Esophagus squamous epithelium (tissue), 5 donors: ENCODE measurements around the gene FHL5. TPM values are rescaled to one million over a fixed set of nuclear protein-coding genes. Genes with fewer than 3 reads are reported as not detected.

Source experiments
- DNase-seq: peaks from one replicate; lab custom pipeline; 2025; lab: John Stamatoyannopoulos, UW
- H3K27ac ChIP-seq, 4 donors: fragments of 200-600 bp; sonication (generic); one replicate each; pipeline ENCODE4 v1.5.1; 2016 to 2019; ENCODE audit warnings: mild to moderate bottlenecking in 1 of 4
- H3K27me3 ChIP-seq, 4 donors: fragments of 200-600 bp; sonication (generic); 1 replicate in 3 of 4; 2 replicates in 1 of 4; pipeline versions ENCODE4 v1.5.1 to v1.6.0; 2017 to 2021; ENCODE audit warnings: antibody characterized with exemption in 1 of 4
- H3K36me3 ChIP-seq, 3 donors: fragments of 200-600 bp; sonication (generic); one replicate each; pipeline ENCODE4 v1.5.1; 2016 to 2019
- H3K4me1 ChIP-seq, 3 donors: fragments of 200-600 bp; sonication (generic); one replicate each; pipeline ENCODE4 v1.5.1; 2017 to 2019
- H3K4me3 ChIP-seq, 4 donors: fragments of 200-600 bp; sonication (generic); 1 replicate in 3 of 4; 2 replicates in 1 of 4; pipeline ENCODE4 v1.5.1; 2016 to 2019; ENCODE audit warnings: mild to moderate bottlenecking in 2 of 4, moderate library complexity in 1 of 4
- H3K9me3 ChIP-seq, 3 donors: fragments of 200-600 bp; sonication (generic); one replicate each; pipeline ENCODE4 v1.5.1; 2016 to 2019
- POLR2A ChIP-seq, 4 donors: fragments of 450-650 bp; IDR thresholded peaks; one replicate each; pipeline ENCODE4 v1.6.1; 2017; ENCODE audit warnings: antibody characterized with exemption in 4 of 4, mild to moderate bottlenecking in 4 of 4, moderate library complexity in 3 of 4
- WGBS, 2 donors: methylation state at CpG; one replicate each; pipeline ENCODE4 v1.1.5; 2018; 5-methylcytosine and 5-hydroxymethylcytosine counted together
- intact Hi-C: fragments of 100-400 bp; cut with DNase I; formaldehyde crosslinking; loops from one replicate; pipeline ENCODE4 v1.15.0; 2022
- total RNA-seq, 4 donors: library from RNA; depleted of rRNA; stranded (reverse); fragments of >200 nt; gene quantifications; one replicate each; pipeline ENCODE4 v1.1.0, GENCODE V29; 2016
- TF ChIP-seq, protein P1 (sequence below), 6 experiments: fragments of 450-650 bp in 4 of 6; fragments of 200-600 bp in 2 of 6; sonication (generic) in 2 of 6; IDR thresholded peaks; one replicate each; pipeline ENCODE4 v1.5.1; 2016 to 2019; ENCODE audit warnings: antibody characterized with exemption in 6 of 6, mild to moderate bottlenecking in 4 of 6, moderate library complexity in 4 of 6
- donor health status: DM: yes; HTN: yes; CAD: no.

Gene FHL5
- total RNA-seq, 4 donors from 2014 or later = 0.83 to 15.2 (median 7.3) TPM

DNA sequence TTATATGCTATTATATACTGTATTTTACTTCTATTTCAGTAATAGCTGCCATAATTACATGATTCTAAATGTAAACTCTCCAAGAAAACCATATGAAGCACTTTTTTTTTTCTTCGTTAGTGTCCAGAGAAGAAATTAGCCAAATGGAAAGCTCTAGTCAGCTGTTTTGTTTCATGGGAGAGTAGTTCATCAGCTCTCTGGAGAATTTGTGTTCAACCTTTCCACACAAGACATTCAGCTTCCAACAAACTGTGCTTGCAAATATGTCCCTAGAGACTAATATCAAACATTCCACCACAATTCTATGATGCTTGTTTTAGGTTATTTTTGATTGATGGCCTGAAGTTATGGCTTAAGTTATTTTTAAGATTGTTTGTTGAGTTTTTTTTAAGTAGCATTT is 19.5 kb downstream of the FHL5 start:
- peak overlapping the region in 1 of 4 donors; percentile 27 for H3K27ac ChIP-seq
- H3K36me3 ChIP-seq = no peaks in the 10 kb centered on the region
- intact Hi-C loops = no loop called here
- 67 to 79% methylated on average over 1 of the region's 1 CpG for WGBS, 2 donors
- H3K27me3 ChIP-seq = no peaks in the 10 kb centered on the region
- TF ChIP-seq, protein P1, sequence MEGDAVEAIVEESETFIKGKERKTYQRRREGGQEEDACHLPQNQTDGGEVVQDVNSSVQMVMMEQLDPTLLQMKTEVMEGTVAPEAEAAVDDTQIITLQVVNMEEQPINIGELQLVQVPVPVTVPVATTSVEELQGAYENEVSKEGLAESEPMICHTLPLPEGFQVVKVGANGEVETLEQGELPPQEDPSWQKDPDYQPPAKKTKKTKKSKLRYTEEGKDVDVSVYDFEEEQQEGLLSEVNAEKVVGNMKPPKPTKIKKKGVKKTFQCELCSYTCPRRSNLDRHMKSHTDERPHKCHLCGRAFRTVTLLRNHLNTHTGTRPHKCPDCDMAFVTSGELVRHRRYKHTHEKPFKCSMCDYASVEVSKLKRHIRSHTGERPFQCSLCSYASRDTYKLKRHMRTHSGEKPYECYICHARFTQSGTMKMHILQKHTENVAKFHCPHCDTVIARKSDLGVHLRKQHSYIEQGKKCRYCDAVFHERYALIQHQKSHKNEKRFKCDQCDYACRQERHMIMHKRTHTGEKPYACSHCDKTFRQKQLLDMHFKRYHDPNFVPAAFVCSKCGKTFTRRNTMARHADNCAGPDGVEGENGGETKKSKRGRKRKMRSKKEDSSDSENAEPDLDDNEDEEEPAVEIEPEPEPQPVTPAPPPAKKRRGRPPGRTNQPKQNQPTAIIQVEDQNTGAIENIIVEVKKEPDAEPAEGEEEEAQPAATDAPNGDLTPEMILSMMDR (IDR thresholded peaks at IDR 0.05) = no peak
- TF ChIP-seq POLR2A (IDR thresholded peaks at IDR 0.05) = no peak
- H3K9me3 ChIP-seq = no peaks in the 10 kb centered on the region
- no peak for DNase-seq
- H3K4me1 ChIP-seq = no peaks in the 10 kb centered on the region
- no peak overlapping the region for H3K4me3 ChIP-seq

- H3K27ac ChIP-seq = no peak overlapping the region
- no peak overlapping the region for H3K4me3 ChIP-seq
- no peaks in the 10 kb centered on the region for H3K9me3 ChIP-seq
- WGBS, 2 donors = 66 to 69% methylated on average over 2 of the region's 2 CpGs
- H3K27me3 ChIP-seq = no peaks in the 10 kb centered on the region
- no peaks in the 10 kb centered on the region for H3K36me3 ChIP-seq
- DNase-seq = no peak
- intact Hi-C loops = no loop called here
- H3K4me1 ChIP-seq = no peaks in the 10 kb centered on the region
- no peak for TF ChIP-seq POLR2A (IDR thresholded peaks at IDR 0.05)
- TF ChIP-seq, protein P1 (IDR thresholded peaks at IDR 0.05) = no peak
Observed at GRCh38 chr6:96604420-96604819, 41.5 kb downstream of the FHL5 start.

DNA sequence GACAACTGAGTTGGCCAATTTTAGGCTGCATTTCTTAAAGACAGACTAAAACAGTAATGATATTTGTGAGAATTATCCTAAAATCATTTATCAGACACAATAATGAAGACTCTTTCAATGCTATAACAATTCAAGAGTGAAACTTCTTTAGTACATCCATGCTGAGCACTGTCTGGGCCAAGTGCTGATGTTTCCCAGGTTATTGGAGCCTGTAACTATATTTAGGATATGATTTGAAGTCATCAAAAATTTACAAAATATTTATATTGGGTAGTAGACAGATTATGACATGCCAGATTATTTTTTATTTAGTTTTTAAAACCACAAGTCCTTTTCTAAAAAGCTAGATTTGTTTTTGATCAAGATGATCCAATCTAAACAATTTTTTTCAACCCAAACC is 45.1 kb downstream of the FHL5 start:
- Histone ChIP-seq H3K36me3 (no peaks in the 10 kb centered on the region), H3K27ac (no peak overlapping the region), H3K9me3 (no peaks in the 10 kb centered on the region), H3K4me1 (no peaks in the 10 kb centered on the region), H3K4me3 (no peak overlapping the region), H3K27me3 (no peaks in the 10 kb centered on the region)
- intact Hi-C loops = no loop called here
- DNase-seq = no peak
- TF ChIP-seq, protein P1 (IDR thresholded peaks at IDR 0.05) = no peak
- no peak for TF ChIP-seq POLR2A (IDR thresholded peaks at IDR 0.05)

DNA sequence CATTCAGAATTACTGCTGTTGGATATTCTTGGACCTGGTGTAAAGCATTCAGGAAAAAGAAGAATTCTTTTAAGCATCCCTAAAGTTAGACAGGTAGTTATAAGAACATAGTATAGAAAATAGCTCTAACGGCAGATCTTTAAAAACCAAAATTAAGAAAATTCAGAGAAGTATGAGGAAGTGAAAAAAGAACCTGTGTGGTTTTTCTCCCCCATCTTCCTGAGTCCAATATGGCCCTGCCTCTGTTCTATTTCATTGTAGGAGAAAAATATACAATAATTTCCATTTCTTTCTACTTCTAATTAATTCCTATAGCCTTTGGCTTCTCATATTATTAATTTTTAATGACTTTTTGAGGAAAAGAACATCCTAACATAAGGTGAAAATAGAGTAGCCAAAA is 47.1 kb downstream of the FHL5 start:
- WGBS, 2 donors = 85 to 100% methylated on average over 1 of the region's 1 CpG
- no peak for TF ChIP-seq POLR2A (IDR thresholded peaks at IDR 0.05)
- TF ChIP-seq, protein P1 (IDR thresholded peaks at IDR 0.05) = no peak
- H3K36me3 ChIP-seq = no peaks in the 10 kb centered on the region

GRCh38 chr6:96611342-96611991 is 48.5 kb downstream of the FHL5 start:
- no peak for DNase-seq
- WGBS, 2 donors = 29 to 63% methylated on average over 1 of the region's 1 CpG
- Histone ChIP-seq H3K9me3 (no peaks in the 10 kb centered on the region), H3K27ac (no peak overlapping the region), H3K4me3 (no peak overlapping the region), H3K4me1 (no peaks in the 10 kb centered on the region), H3K36me3 (no peaks in the 10 kb centered on the region), H3K27me3 (peaks cover 0 to 4% (median 0%) of the 10 kb centered on the region in 4 donors)
- intact Hi-C loops = no loop called here
- TF ChIP-seq, protein P1 (IDR thresholded peaks at IDR 0.05) = no peak
- no peak for TF ChIP-seq POLR2A (IDR thresholded peaks at IDR 0.05)

More for the DNA sequence above, 47.1 kb downstream of the FHL5 start:
- DNase-seq = no peak
- H3K27me3 ChIP-seq = no peaks in the 10 kb centered on the region
- intact Hi-C loops = no loop called here
- no peaks in the 10 kb centered on the region for H3K9me3 ChIP-seq
- no peak overlapping the region for H3K27ac ChIP-seq
- no peak overlapping the region for H3K4me3 ChIP-seq
- no peaks in the 10 kb centered on the region for H3K4me1 ChIP-seq
